Head of caudate nucleus (tissue), 42 donors: Measurements from ENCODE around the gene NUP58.

Experiments
- DNase-seq, 42 donors: peaks; one replicate each; pipeline versions ENCODE4 v3.0.0 to v3.0.0-alpha.2; 2020 to 2021; ENCODE audit warnings: mixed read lengths in 7 of 42
- intact Hi-C: fragments of 100-400 bp; cut with DNase I; formaldehyde crosslinking; loops from one replicate; pipeline ENCODE4 v1.15.0; 2022

Gene NUP58

DNA sequence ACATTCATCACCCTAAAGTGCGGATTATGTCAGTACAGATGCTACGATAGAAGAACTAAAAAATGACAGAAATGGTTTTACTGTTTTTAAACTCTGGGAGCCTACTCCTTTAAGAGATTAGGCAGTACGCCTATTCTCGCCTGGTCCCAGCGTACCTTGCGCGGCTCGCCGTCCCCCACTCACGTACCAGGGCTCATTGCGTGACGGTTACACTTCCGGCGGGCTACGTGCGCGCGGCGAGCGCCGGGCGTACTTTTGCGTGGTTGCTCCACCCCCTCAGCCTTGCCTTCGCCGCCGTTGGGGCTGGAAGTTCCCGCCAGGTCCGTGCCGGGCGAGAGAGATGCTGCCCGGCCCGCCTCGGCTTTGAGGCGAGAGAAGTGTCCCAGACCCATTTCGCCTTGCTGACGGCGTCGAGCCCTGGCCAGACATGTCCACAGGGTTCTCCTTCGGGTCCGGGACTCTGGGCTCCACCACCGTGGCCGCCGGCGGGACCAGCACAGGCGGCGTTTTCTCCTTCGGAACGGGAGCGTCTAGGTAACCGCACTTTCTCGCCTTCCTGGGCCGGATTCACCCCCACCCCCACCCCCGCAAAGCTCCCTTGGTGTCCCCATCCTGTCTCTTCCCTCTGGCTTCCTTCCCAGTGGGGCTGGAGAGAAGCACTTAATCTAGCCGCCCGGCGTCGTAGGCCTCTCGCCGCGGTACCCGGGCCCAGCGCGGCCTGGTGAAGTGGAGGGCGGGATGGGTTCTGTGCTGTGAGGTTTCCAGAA, at the start of gene NUP58:
Gene NUP58 (plus strand): TSS at position 279 of the 767 bp plus-strand sequence. CDS start 149 bp downstream, at position 428.
- intact Hi-C loops: no loop called here
- peak; percentile 93 to 99 (median 97) for DNase-seq

DNA sequence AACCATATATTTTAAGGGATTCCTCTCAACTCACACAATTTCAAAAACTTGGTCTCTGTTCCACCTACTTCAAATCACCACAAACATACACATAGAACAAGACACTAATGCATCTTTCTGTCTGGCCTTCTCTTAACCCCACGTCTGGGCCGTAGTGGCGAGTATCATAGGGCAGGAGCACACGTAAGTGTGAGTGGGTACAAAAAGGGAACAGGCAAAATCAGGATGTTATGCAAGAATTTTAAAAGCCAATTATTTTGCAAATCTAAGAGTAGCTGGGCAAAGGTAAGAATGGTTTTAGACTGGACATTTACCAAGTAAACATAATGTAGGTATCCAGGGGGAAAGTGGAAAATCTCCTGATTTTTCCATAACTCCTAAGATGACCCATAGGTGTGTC, 49.2 kb upstream of the NUP58 start:
- intact Hi-C loops: loop anchor here (10.0 kb wide), 1 partner anchor 167 kb away; no protein-coding TSS in a partner anchor
- DNase-seq: no peak

GRCh38 chr13:25252752-25253151, 48.7 kb upstream of the NUP58 start:
- DNase-seq: no peak
- intact Hi-C loops: loop anchor here (10.0 kb wide), 1 partner anchor 168 kb away; no protein-coding TSS in a partner anchor

- intact Hi-C loops: loop anchor here (10.0 kb wide), 1 partner anchor 169 kb away; no protein-coding TSS in a partner anchor
- no peak for DNase-seq
These were observed 47.7 kb upstream of the NUP58 start for GRCh38 chr13:25253702-25254101.

- no peak for DNase-seq
- intact Hi-C loops: no loop called here
These were observed 39.2 kb upstream of the NUP58 start for GRCh38 chr13:25262261-25262660.

GRCh38 chr13:25266706-25267105, 34.7 kb upstream of the NUP58 start:
- peak in 1 of 42 donors; percentile 10 for DNase-seq
- intact Hi-C loops: no loop called here

DNA sequence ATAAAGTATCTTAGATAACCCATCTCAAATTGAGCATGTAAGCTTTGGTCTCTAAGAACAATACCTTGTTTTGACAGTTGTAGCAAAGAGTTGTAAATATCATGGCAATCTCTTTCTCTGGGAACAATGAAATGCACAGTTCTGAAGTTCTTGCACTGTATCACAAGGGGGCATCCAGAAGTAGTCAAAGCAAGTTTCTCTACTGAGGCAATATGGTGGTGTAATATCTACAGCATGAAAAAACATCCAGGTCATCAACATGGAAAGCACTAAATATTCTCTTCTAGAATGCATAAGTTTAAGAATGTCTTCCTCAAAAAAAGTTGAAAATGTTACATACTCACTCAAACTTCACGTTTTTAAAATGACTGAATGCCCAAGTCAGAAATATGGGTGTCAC, 33.7 kb upstream of the NUP58 start:
- no peak for DNase-seq
- intact Hi-C loops: no loop called here

- intact Hi-C loops: no loop called here
- DNase-seq: no peak
These were observed 32.9 kb upstream of the NUP58 start for GRCh38 chr13:25268561-25268960.

DNA sequence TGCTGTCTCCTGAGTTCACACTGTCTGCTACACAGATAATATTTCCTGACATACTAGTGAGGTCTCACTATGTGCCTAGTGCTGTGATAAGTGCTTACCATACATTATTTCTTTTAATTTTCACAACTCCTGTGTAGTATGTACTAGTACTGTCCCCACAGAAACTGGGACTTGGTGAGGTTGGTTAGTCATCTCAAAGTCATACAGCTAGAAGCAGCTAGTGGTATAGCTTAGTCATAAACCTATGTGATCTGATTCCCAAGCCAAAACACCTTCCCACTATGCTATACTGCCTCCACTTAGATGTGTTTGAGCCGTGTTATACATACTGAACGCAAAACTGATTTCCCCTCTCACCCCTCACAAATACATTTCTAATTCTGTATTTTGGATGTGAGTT, 24.7 kb upstream of the NUP58 start:
- intact Hi-C loops: no loop called here
- no peak for DNase-seq

DNA sequence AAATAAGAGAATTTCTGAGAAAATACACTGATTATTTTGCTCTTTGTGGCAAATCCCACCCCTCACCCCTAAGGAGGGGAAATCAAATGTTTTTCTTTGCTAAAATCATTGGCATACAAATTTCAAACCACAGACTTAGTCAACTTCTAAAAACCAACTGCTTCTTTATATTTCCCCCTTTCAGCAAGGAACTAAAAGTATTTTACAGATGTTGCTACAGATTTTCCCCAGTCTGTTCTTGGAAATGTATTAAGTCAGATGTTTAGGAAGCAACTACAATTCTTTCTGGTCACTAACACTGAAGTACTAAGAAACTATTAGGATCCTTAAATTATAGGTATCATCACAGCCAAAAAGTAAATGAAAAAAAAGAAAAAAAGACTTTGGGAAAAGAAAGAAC, 21.0 kb upstream of the NUP58 start:
- intact Hi-C loops: no loop called here
- no peak for DNase-seq

DNA sequence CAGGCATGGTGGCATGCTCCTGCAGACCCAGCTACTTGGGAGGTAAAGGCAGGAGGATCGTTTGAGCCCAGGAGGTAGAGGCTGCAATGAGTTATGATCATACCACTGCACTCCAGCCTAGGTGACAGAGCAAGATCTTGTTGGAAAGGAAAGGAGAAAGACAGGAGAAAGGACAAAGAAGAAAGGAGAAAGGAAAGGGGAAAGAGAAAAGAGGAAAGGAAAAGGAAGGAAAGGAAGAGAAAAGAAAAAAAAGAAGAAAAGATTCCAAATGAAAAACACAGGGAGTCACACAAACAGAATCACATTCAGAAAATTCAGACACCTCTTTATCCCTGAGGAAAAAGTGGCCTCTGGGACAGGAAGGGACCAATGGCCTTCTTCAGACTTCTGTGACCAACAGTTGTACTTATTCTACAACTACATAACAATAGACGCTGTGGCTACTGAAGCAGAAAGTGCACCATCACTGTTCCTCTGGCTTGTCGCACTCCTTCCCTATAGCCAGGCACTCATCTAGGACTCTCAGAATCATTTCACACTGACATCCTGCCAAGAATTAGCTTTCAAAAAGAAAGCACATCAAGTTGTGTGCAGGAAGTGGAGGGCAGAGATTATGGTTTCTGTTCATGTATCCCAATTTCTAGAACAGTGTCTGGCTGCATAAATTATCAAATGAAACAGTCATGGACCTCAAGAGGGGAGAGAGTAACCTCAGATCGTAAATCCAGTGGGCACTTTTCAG, 20.1 kb upstream of the NUP58 start:
- intact Hi-C loops: no loop called here
- no peak for DNase-seq

DNA sequence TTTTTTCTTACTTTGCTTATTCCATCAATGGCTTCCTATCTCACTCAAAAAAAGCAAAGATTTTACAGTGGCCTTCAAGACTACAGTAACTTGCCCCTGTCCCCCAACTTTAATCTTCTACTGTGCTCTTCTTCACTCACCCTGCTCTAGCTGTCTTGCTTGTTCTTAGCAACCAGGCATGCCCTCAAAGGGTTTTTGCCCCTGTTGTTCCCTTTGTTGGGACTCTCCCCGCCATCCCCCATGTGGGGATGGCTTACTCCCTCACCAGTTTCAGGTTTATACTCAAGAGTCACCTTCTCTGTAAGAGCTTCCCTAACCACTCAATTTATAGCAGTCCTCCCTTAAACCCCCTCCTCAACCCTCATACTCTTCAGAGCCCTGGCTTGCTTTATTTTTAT, 19.5 kb upstream of the NUP58 start:
- no peak for DNase-seq
- intact Hi-C loops: no loop called here

DNA sequence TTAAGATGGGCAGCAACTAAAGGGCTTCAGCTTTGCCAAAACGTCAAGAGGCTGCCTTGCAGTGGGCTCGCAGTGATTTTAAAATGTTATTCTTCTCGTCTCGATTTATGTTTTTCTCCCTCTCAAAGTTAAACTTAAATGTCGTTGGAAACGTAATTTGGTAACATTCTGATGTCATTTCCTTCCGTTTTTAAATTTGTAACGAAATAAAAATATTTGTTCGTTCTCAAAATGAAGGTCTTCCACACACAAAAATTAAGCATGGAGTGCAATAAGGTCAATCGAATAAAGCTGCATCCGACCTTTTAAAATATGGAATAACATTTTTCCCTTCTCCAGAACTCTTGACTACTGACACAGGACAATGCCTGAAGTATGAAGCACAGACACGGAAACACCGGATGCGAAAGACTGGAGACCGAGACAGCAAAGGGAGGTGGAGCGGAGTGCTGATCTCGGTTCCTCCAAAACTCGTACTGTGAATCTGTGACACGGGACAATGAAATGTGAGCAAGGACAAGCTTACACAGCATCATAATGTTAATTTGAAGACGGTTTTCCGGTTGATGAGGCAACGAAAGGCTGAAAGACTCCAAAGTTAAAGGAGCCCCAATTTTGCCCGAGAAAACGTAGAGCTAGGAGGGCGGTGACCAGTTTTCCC, 15.0 kb upstream of the NUP58 start:
- peak in 32 of 42 donors; percentile 18 to 74 (median 42) for DNase-seq
- intact Hi-C loops: no loop called here

GRCh38 chr13:25286969-25287961, 14.2 kb upstream of the NUP58 start, which contains the start of gene MTMR6:
TSS of gene MTMR6 (minus strand) at chr13:25287488. CDS start at chr13:25287247, 241 bp downstream.
- DNase-seq: peak; percentile 85 to 98 (median 95)
- intact Hi-C loops: no loop called here

DNA sequence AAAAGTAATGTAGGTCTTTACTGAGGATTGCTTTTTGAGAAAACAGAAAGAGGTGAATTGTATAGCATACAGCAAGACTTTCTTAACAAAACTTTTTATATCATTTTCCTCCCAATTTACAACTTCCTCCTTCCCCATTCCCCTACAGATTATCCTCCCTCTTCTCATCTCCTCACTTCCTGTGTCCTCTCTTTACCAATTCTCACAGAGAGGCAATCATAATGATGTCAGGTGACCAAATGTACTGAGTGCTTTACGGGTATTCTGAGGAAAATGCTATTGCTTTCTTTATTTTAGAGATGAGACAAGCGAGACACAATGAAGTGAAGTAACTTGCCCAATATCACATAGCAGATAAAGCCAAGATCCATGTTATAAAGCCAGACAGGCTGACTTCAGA, 12.5 kb upstream of the NUP58 start:
- intact Hi-C loops: no loop called here
- DNase-seq: no peak

DNA sequence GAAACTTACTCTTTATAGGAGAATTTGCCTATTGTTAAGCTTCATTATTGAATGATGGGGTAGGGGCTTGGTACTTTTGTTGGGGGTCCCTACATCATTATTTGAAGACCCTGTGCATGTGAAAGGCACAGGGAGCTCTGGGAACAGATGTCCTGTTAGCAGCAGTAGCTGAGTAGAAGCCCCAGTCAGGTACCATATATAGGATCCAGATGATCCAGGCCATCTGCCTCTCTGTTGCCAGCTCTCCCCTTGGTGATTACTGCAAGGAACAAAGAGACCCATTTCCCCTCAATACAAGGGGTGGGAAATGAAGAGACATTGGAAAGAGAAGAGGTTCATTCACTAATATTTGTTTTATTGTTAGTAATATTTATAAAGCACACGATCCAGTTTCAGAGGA, 9.7 kb upstream of the NUP58 start:
- intact Hi-C loops: no loop called here
- DNase-seq: no peak

DNA sequence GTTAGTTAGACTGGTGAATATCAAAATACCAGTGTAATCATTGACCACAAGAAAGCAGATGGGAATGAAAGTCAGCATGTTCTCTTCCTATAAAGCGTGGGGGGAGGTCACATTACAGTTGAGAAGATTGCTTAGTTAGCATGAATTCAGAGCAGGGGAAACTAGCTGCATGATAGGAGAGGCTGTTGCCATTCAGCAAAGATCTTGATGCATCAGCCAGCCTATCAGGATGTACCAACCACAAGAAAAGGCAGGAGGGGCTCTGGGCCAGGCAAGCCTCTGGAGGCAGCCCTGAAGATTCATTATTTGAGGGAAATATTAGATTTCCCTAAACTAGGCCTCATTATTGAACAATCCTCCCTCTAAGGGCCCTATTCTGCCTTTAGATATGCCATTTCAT, 9.1 kb upstream of the NUP58 start:
- DNase-seq: peak in 2 of 42 donors; percentile 2 to 10
- intact Hi-C loops: no loop called here

- DNase-seq: no peak
- intact Hi-C loops: no loop called here
These were observed 6.2 kb upstream of the NUP58 start for GRCh38 chr13:25295228-25295627.

GRCh38 chr13:25295701-25296100, 5.7 kb upstream of the NUP58 start:
- no peak for DNase-seq
- intact Hi-C loops: no loop called here
